Activated naive CD8-positive, alpha-beta T cell (primary cell): Measurements from ENCODE around the gene DNAAF2.
A peak's percentile ranks its signal among the peaks of the same experiment; 100 is the strongest.
"Not testable (repeated sequence)": the region's sequence is repeated elsewhere in the genome, so short reads cannot be mapped to it uniquely, and the experiment has no call there.

ENCODE experiments used
- H3K27ac Mint-ChIP-seq: one replicate; pipeline ENCODE4 v1.8.0; 2021; ENCODE audit warnings: mixed read lengths
- H3K27me3 Mint-ChIP-seq: one replicate; pipeline ENCODE4 v1.8.0; 2021; ENCODE audit warnings: mixed read lengths
- H3K36me3 Mint-ChIP-seq: one replicate; pipeline ENCODE4 v1.8.0; 2021; ENCODE audit warnings: mixed read lengths
- H3K4me1 Mint-ChIP-seq: one replicate; pipeline ENCODE4 v1.8.0; 2021; ENCODE audit warnings: low read depth, mixed read lengths
- H3K4me3 Mint-ChIP-seq: one replicate; pipeline ENCODE4 v1.8.0; 2021; ENCODE audit warnings: mild to moderate bottlenecking, mixed read lengths
- H3K9me3 Mint-ChIP-seq: one replicate; pipeline ENCODE4 v1.8.0; 2021; ENCODE audit warnings: low read depth, mixed read lengths

DNAAF2 gene

GRCh38 chr14:49633640-49634546 is 1.2 kb downstream of the DNAAF2 start:
- no peaks in the 10 kb centered on the region for H3K9me3 Mint-ChIP-seq
- peak overlapping the region; percentile 95 for H3K27ac Mint-ChIP-seq
- H3K4me3 Mint-ChIP-seq, result peak overlapping the region; percentile 98
- H3K27me3 Mint-ChIP-seq, result no peaks in the 10 kb centered on the region
- H3K36me3 Mint-ChIP-seq, result peaks cover 9% of the 10 kb centered on the region
- peaks cover 49% of the 10 kb centered on the region for H3K4me1 Mint-ChIP-seq

- H3K4me1 Mint-ChIP-seq, result peaks cover 59% of the 10 kb centered on the region
- H3K27me3 Mint-ChIP-seq, result no peaks in the 10 kb centered on the region
- peak overlapping the region; percentile 75 for H3K27ac Mint-ChIP-seq
- peak overlapping the region; percentile 97 for H3K4me3 Mint-ChIP-seq
- peaks cover 3% of the 10 kb centered on the region for H3K36me3 Mint-ChIP-seq
- no peaks in the 10 kb centered on the region for H3K9me3 Mint-ChIP-seq
These were observed 10.9 kb downstream of the DNAAF2 start for GRCh38 chr14:49623941-49624839.

GRCh38 chr14:49623387-49623786 is 11.7 kb downstream of the DNAAF2 start:
- no peaks in the 10 kb centered on the region for H3K27me3 Mint-ChIP-seq
- H3K27ac Mint-ChIP-seq, result peak overlapping the region; percentile 75
- no peaks in the 10 kb centered on the region for H3K9me3 Mint-ChIP-seq
- peak overlapping the region; percentile 97 for H3K4me3 Mint-ChIP-seq
- peaks cover 9% of the 10 kb centered on the region for H3K36me3 Mint-ChIP-seq
- H3K4me1 Mint-ChIP-seq, result peaks cover 60% of the 10 kb centered on the region

GRCh38 chr14:49622022-49622607 is 12.9 kb downstream of the DNAAF2 start:
- peak overlapping the region; percentile 84 for H3K27ac Mint-ChIP-seq
- peaks cover 65% of the 10 kb centered on the region for H3K4me1 Mint-ChIP-seq
- H3K36me3 Mint-ChIP-seq, result peaks cover 16% of the 10 kb centered on the region
- no peaks in the 10 kb centered on the region for H3K9me3 Mint-ChIP-seq
- H3K4me3 Mint-ChIP-seq, result peak overlapping the region; percentile 97
- H3K27me3 Mint-ChIP-seq, result no peaks in the 10 kb centered on the region

GRCh38 chr14:49621114-49621881 is 13.7 kb downstream of the DNAAF2 start:
- Mint-ChIP-seq H3K27ac (peak overlapping the region; percentile 84), H3K36me3 (peaks cover 14% of the 10 kb centered on the region), H3K4me3 (peak overlapping the region; percentile 97), H3K9me3 (no peaks in the 10 kb centered on the region), H3K4me1 (peaks cover 66% of the 10 kb centered on the region), H3K27me3 (no peaks in the 10 kb centered on the region)

- peaks cover 62% of the 10 kb centered on the region for H3K4me1 Mint-ChIP-seq
- H3K9me3 Mint-ChIP-seq, result no peaks in the 10 kb centered on the region
- peak within 1 kb of the TSS; percentile 98 for H3K27ac Mint-ChIP-seq
- H3K27me3 Mint-ChIP-seq, result no peaks in the 10 kb centered on the region
- peaks cover 14% of the 10 kb centered on the region for H3K36me3 Mint-ChIP-seq
- H3K4me3 Mint-ChIP-seq, result peak within 1 kb of the TSS; percentile 97
These were observed 14.6 kb downstream of the DNAAF2 start, which contains the start of the genes MGAT2 and RPL36AL for GRCh38 chr14:49620182-49621113. MGAT2 (plus strand) TSS chr14:49620799; CDS start chr14:49621269, 470 bp downstream. RPL36AL (minus strand) TSS chr14:49620626; CDS start chr14:49619104, 1,522 bp downstream.

- no peaks in the 10 kb centered on the region for H3K27me3 Mint-ChIP-seq
- H3K4me3 Mint-ChIP-seq, result peak overlapping the region; percentile 97
- H3K36me3 Mint-ChIP-seq, result peaks cover 14% of the 10 kb centered on the region
- no peaks in the 10 kb centered on the region for H3K9me3 Mint-ChIP-seq
- peaks cover 58% of the 10 kb centered on the region for H3K4me1 Mint-ChIP-seq
- peak overlapping the region; percentile 98 for H3K27ac Mint-ChIP-seq
These were observed 15.3 kb downstream of the DNAAF2 start for GRCh38 chr14:49619730-49620129.

GRCh38 chr14:49619273-49619672 is 15.8 kb downstream of the DNAAF2 start:
- H3K27ac Mint-ChIP-seq, result peak overlapping the region; percentile 98
- H3K4me1 Mint-ChIP-seq, result peaks cover 56% of the 10 kb centered on the region
- H3K27me3 Mint-ChIP-seq, H3K9me3 Mint-ChIP-seq: not testable (repeated sequence)
- peak overlapping the region; percentile 97 for H3K4me3 Mint-ChIP-seq
- H3K36me3 Mint-ChIP-seq, result peaks cover 15% of the 10 kb centered on the region

GRCh38 chr14:49617852-49618519 is 17.1 kb downstream of the DNAAF2 start:
- Mint-ChIP-seq H3K9me3 (no peaks in the 10 kb centered on the region), H3K27ac (peak overlapping the region; percentile 47), H3K4me1 (peaks cover 43% of the 10 kb centered on the region), H3K36me3 (peaks cover 16% of the 10 kb centered on the region), H3K27me3 (no peaks in the 10 kb centered on the region), H3K4me3 (peak overlapping the region; percentile 97)

- Mint-ChIP-seq H3K27me3 (no peaks in the 10 kb centered on the region), H3K9me3 (no peaks in the 10 kb centered on the region), H3K4me1 (peaks cover 28% of the 10 kb centered on the region), H3K27ac (no peak overlapping the region), H3K36me3 (peaks cover 16% of the 10 kb centered on the region), H3K4me3 (no peak overlapping the region)
These were observed 19.3 kb downstream of the DNAAF2 start for GRCh38 chr14:49615776-49616175.

GRCh38 chr14:49614196-49614595 is 20.8 kb downstream of the DNAAF2 start:
- H3K4me1 Mint-ChIP-seq, result peaks cover 21% of the 10 kb centered on the region
- peaks cover 16% of the 10 kb centered on the region for H3K36me3 Mint-ChIP-seq
- H3K4me3 Mint-ChIP-seq, result no peak overlapping the region
- H3K27me3 Mint-ChIP-seq, result no peaks in the 10 kb centered on the region
- H3K9me3 Mint-ChIP-seq, result no peaks in the 10 kb centered on the region
- no peak overlapping the region for H3K27ac Mint-ChIP-seq

GRCh38 chr14:49612671-49613070 is 22.4 kb downstream of the DNAAF2 start:
- Mint-ChIP-seq H3K9me3 (no peaks in the 10 kb centered on the region), H3K27ac (no peak overlapping the region), H3K4me3 (no peak overlapping the region), H3K27me3 (no peaks in the 10 kb centered on the region), H3K4me1 (peaks cover 8% of the 10 kb centered on the region), H3K36me3 (peaks cover 6% of the 10 kb centered on the region)

- Mint-ChIP-seq H3K4me3 (no peak overlapping the region), H3K27me3 (no peaks in the 10 kb centered on the region), H3K4me1 (peaks cover 4% of the 10 kb centered on the region), H3K27ac (no peak overlapping the region), H3K9me3 (no peaks in the 10 kb centered on the region), H3K36me3 (peaks cover 2% of the 10 kb centered on the region)
These were observed 22.8 kb downstream of the DNAAF2 start for GRCh38 chr14:49612251-49612650.
